GM23338 (cell line): Measurements from ENCODE around the gene ECE2. TPM values are rescaled to one million over a fixed set of nuclear protein-coding genes. Genes with fewer than 3 reads are reported as not detected.

ENCODE experiments used
- ATAC-seq: fragments of 200-7000 bp; cut with Tn5 transposase; 3 replicates; pipeline ENCODE4 v1.9.1; 2020
- DNase-seq: peaks from one replicate; pipeline ENCODE4 v3.0.0-alpha.2; 2015; ENCODE audit warnings: low spot score
- H2AFZ ChIP-seq: fragments of 200-600 bp; sonication (generic); 2 replicates; pipeline ENCODE4 v1.8.0; 2016; ENCODE audit warnings: antibody characterized with exemption, mild to moderate bottlenecking, moderate library complexity
- H3F3A ChIP-seq: fragments of 200-600 bp; sonication (generic); replicated peaks from 2 replicates; pipeline ENCODE4 v1.8.0; 2017; ENCODE audit warnings: antibody characterized with exemption, mixed run types, low read depth
- H3K27ac ChIP-seq: fragments of 200-600 bp; sonication (generic); 2 replicates; pipeline ENCODE4 v1.6.1; 2016; ENCODE audit warnings: low read depth
- H3K27me3 ChIP-seq: fragments of 200-600 bp; sonication (generic); 2 replicates; pipeline ENCODE4 v1.8.0; 2016; ENCODE audit warnings: mild to moderate bottlenecking, mixed run types, moderate library complexity; ENCODE audit not compliant: insufficient read depth
- H3K36me3 ChIP-seq: fragments of 200-600 bp; sonication (generic); 2 replicates; pipeline ENCODE4 v1.8.0; 2016; ENCODE audit warnings: mild to moderate bottlenecking; ENCODE audit not compliant: insufficient read depth
- H3K4me1 ChIP-seq: fragments of 200-600 bp; sonication (generic); 2 replicates; pipeline ENCODE4 v1.8.0; 2016; ENCODE audit warnings: mild to moderate bottlenecking, moderate library complexity; ENCODE audit not compliant: insufficient read depth
- H3K4me2 ChIP-seq: fragments of 200-600 bp; sonication (generic); 2 replicates; pipeline ENCODE4 v1.7.1; 2017; ENCODE audit warnings: mixed run types
- H3K4me3 ChIP-seq: fragments of 200-600 bp; sonication (generic); 2 replicates; pipeline ENCODE4 v1.6.1; 2016; ENCODE audit warnings: mixed run types
- H3K79me2 ChIP-seq: fragments of 200-600 bp; sonication (generic); replicated peaks from 2 replicates; pipeline ENCODE4 v1.8.0; 2017; ENCODE audit warnings: mild to moderate bottlenecking; ENCODE audit not compliant: insufficient read depth
- H3K9me2 ChIP-seq: fragments of 200-600 bp; sonication (generic); 2 replicates; pipeline ENCODE4 v1.8.0; 2017; ENCODE audit not compliant: insufficient read depth
- H4K20me1 ChIP-seq: fragments of 200-600 bp; sonication (generic); replicated peaks from 2 replicates; pipeline ENCODE4 v1.8.0; 2017; ENCODE audit warnings: mild to moderate bottlenecking; ENCODE audit not compliant: insufficient read depth
- H3K27ac Mint-ChIP-seq: 2 replicates; pipeline ENCODE4 v1.8.0; 2020; ENCODE audit warnings: inconsistent platforms, mild to moderate bottlenecking, moderate library complexity, mixed read lengths
- H3K27me3 Mint-ChIP-seq: 3 replicates; pipeline ENCODE4 v1.8.0; 2022; ENCODE audit warnings: low read depth, mild to moderate bottlenecking, moderate library complexity, mixed read lengths, inconsistent platforms; ENCODE audit not compliant: insufficient read depth, poor library complexity
- H3K36me3 Mint-ChIP-seq: 3 replicates; pipeline ENCODE4 v1.8.0; 2021; ENCODE audit warnings: low read depth, mild to moderate bottlenecking, inconsistent platforms, moderate library complexity, mixed read lengths
- H3K4me1 Mint-ChIP-seq: 3 replicates; pipeline ENCODE4 v1.8.0; 2020; ENCODE audit warnings: mild to moderate bottlenecking, inconsistent platforms, mixed read lengths
- H3K4me3 Mint-ChIP-seq: 3 replicates; pipeline ENCODE4 v1.8.0; 2021; ENCODE audit warnings: moderate library complexity, mild to moderate bottlenecking, inconsistent platforms, mixed read lengths
- H3K9me3 Mint-ChIP-seq: 3 replicates; pipeline ENCODE4 v1.8.0; 2020; ENCODE audit warnings: moderate library complexity, mild to moderate bottlenecking, inconsistent platforms, mixed read lengths
- CREB1 ChIP-seq: fragments of 250-450 bp; sonication (Bioruptor Pico); IDR thresholded peaks from 2 replicates; pipeline ENCODE4 v1.5.0; 2020; ENCODE audit warnings: low read depth, mild to moderate bottlenecking, moderate library complexity
- CTCF ChIP-seq, 2 experiments: fragments of 200-600 bp in 1 of 2; sonication (generic) in 1 of 2; conservative IDR thresholded peaks; 2 replicates each; pipeline versions ENCODE4 v1.5.1 to v1.6.1; 2016 to 2017; ENCODE audit warnings: antibody characterized with exemption in 2 of 2, low read depth in 2 of 2, mild to moderate bottlenecking in 2 of 2, moderate library complexity in 1 of 2
- EZH2 ChIP-seq: fragments of 200-600 bp; sonication (generic); IDR thresholded peaks from one replicate; pipeline ENCODE4 v1.8.0; 2017; ENCODE audit warnings: antibody characterized with exemption, mild to moderate bottlenecking, low read depth; ENCODE audit not compliant: unreplicated experiment
- POLR2AphosphoS5 ChIP-seq: IDR thresholded peaks from 2 replicates; pipeline ENCODE4 v1.6.1; 2016; ENCODE audit warnings: antibody characterized with exemption, low read depth
- REST ChIP-seq: IDR thresholded peaks from one replicate; pipeline ENCODE4 v1.6.1; 2018; ENCODE audit warnings: antibody characterized with exemption; ENCODE audit not compliant: unreplicated experiment
- ZNF114 ChIP-seq: fragments of 250-450 bp; sonication (Bioruptor Pico); IDR thresholded peaks from 2 replicates; pipeline ENCODE4 v1.5.0; 2020; ENCODE audit warnings: mild to moderate bottlenecking, moderate library complexity
- polyA plus RNA-seq: library from polyadenylated mRNA; unstranded; fragments of >200 nt; fragmentation: Nextera tagmentation; extraction: Ambion mirVana; gene quantifications from 2 replicates; pipeline ENCODE4 v1.2.1, GENCODE V29; 2016
- total RNA-seq: library from RNA; depleted of rRNA; stranded (reverse); fragments of >200 nt; shearing (Covaris generic); gene quantifications from 2 replicates; pipeline ENCODE4 v1.2.3, GENCODE V29; 2014
- TF ChIP-seq, protein P1 (sequence below): IDR thresholded peaks from 2 replicates; pipeline ENCODE4 v1.6.1; 2016; ENCODE audit warnings: antibody characterized with exemption

Gene ECE2
- total and polyA plus RNA-seq, 2 experiments from 2014 or later: 0.24 to 0.48 TPM

- Histone ChIP-seq H3K27ac (peak within 1 kb of the TSS; percentile 99), H3F3A (peaks cover 5% of the 10 kb centered on the region; the same call in 1 of the 2 replicates), H4K20me1 (peaks cover 20% of the 10 kb centered on the region), H3K9me2 (no peaks in the 10 kb centered on the region), H3K36me3 (0 out of 2 replicates have a peak, but pooled peaks cover 3% of the 10 kb centered on the region), H3K79me2 (peaks cover 30% of the 10 kb centered on the region), H3K27me3 (no peaks in the 10 kb centered on the region), H3K4me3 (peak within 1 kb of the TSS; percentile 93), H2AFZ (peak within 1 kb of the TSS; percentile 100), H3K4me1 (peaks cover 3% of the 10 kb centered on the region; the same call in 1 of the 2 replicates), H3K4me2 (peak within 1 kb of the TSS; percentile 98)
- H3K27ac Mint-ChIP-seq: peak within 1 kb of the TSS; percentile 99
- H3K36me3 Mint-ChIP-seq: peaks cover 15% of the 10 kb centered on the region
- H3K27me3 Mint-ChIP-seq: peaks cover 22% of the 10 kb centered on the region
- H3K9me3 Mint-ChIP-seq: no peaks in the 10 kb centered on the region; the same call in 2 of the 3 replicates
- ATAC-seq (peak; percentile 94), DNase-seq (peak; percentile 99)
- H3K4me3 Mint-ChIP-seq: peak within 1 kb of the TSS; percentile 90
- peaks cover 3% of the 10 kb centered on the region; the same call in 1 of the 3 replicates for H3K4me1 Mint-ChIP-seq
- TF ChIP-seq ZNF114 (CRISPR knock-in tag) (no peak), EZH2 (peak; percentile 36), CREB1 (peak; percentile 59; the same call in 1 of the 2 replicates), REST (no peak), CTCF (conservative IDR thresholded peaks at IDR 0.05; ENCODE audit: low read depth in 2 of 2) (peak; percentile 38 to 58), POLR2AphosphoS5 (peak; percentile 69; the same call in 1 of the 2 replicates)
- TF ChIP-seq, protein P1, sequence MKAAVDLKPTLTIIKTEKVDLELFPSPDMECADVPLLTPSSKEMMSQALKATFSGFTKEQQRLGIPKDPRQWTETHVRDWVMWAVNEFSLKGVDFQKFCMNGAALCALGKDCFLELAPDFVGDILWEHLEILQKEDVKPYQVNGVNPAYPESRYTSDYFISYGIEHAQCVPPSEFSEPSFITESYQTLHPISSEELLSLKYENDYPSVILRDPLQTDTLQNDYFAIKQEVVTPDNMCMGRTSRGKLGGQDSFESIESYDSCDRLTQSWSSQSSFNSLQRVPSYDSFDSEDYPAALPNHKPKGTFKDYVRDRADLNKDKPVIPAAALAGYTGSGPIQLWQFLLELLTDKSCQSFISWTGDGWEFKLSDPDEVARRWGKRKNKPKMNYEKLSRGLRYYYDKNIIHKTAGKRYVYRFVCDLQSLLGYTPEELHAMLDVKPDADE: peak; percentile 73
Observed at GRCh38 chr3:184249412-184250166, 26.2 kb upstream of the ECE2 start, which contains the start of gene EEF1AKMT4. Gene EEF1AKMT4, plus strand, starts transcription at chr3:184249672. Its CDS starts 23 bp downstream, at chr3:184249695.
